Erythroblast (primary cell): Measurements from ENCODE around the gene CFAP157.

ENCODE experiments used
- GATA1 ChIP-seq: IDR thresholded peaks from 2 replicates; pipeline ENCODE4 v1.6.1; 2011; ENCODE audit warnings: low read depth, mild to moderate bottlenecking, control low read depth, low read length, moderate library complexity
- POLR2A ChIP-seq: IDR thresholded peaks from 2 replicates; pipeline ENCODE4 v1.6.1; 2011; ENCODE audit warnings: mild to moderate bottlenecking, low read length

DNA sequence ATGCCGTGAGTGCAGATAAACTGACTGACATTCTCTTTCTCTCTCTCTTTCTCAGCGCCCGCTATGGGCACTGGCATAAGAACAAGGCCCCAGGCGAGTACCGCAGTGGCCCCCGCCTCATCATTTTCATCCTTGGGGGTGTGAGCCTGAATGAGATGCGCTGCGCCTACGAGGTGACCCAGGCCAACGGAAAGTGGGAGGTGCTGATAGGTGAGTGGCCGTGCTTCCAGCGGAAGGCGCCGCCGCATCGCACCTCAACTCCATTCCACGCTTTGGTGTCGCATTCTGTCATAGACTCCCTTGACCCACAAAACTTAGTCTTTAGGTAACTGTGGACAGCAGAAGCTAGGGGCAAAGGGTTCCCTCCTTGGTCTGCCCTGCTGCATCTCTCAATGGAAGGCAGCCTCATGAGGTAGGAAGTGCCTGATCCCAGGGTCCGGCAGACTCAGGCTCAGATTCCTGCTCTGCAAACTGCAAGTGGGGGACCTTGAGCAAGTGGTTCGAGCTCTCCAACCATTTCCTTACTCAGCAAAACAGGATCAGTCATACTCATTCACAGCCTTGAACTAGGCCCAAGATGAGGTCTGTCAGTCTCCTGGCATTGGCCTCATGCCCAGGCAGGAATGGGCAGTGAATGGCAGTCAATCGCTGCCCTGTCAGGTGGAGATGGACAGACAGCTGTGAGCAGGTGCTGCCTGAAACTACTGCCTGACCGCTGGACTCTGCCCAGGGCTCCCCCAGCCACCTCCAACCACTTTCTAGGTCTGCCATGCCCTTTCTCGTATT is 24.2 kb upstream of the CFAP157 start:
- TF ChIP-seq POLR2A (no peak), GATA1 (no peak)
